ENCODE data around the gene AHCYL1.

AHCYL1 gene

DNA sequence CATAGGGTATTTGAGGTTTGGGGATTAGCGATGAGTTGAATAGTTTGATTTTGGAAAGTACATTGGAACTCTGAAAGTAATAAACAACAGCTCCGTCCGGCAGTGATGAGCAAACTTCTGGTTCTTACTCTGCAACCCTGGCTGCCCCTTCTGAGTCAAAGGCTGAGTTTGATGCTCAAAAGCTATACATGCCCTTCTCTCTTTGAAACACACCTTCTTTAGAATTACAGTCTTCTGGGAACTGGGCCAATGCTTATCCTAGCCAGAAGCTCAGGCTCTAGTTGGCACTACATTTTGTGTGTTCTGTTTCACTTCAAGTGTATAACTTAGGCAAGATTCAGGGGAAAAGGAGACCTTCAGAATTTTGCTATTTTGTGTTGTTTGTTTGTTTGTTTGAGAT, 9.3 kb downstream of the AHCYL1 start:
- TF ChIP-seq, protein P1, sequence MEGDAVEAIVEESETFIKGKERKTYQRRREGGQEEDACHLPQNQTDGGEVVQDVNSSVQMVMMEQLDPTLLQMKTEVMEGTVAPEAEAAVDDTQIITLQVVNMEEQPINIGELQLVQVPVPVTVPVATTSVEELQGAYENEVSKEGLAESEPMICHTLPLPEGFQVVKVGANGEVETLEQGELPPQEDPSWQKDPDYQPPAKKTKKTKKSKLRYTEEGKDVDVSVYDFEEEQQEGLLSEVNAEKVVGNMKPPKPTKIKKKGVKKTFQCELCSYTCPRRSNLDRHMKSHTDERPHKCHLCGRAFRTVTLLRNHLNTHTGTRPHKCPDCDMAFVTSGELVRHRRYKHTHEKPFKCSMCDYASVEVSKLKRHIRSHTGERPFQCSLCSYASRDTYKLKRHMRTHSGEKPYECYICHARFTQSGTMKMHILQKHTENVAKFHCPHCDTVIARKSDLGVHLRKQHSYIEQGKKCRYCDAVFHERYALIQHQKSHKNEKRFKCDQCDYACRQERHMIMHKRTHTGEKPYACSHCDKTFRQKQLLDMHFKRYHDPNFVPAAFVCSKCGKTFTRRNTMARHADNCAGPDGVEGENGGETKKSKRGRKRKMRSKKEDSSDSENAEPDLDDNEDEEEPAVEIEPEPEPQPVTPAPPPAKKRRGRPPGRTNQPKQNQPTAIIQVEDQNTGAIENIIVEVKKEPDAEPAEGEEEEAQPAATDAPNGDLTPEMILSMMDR (IDR thresholded peaks at IDR 0.05), result no peak

DNA sequence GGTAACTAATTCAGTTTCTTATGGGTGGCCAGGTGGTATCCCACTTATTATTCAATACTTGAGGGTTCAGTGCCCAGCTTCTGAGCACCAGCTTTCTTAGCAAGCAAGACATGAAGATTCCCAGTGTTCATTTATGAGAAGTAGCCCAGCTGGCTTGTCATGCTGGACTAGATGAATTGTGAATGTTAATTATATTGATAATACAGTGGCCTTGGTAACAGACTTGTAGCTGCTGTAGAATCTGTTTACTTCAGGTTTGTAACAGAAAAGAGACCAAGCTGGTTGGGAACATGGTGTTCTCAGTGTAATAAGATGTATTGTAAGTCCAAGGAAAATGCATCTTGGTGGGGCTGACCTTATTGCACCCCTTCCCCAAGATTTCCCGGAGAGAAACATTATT, 10.1 kb downstream of the AHCYL1 start:
- TF ChIP-seq, protein P1 (IDR thresholded peaks at IDR 0.05), result no peak

DNA sequence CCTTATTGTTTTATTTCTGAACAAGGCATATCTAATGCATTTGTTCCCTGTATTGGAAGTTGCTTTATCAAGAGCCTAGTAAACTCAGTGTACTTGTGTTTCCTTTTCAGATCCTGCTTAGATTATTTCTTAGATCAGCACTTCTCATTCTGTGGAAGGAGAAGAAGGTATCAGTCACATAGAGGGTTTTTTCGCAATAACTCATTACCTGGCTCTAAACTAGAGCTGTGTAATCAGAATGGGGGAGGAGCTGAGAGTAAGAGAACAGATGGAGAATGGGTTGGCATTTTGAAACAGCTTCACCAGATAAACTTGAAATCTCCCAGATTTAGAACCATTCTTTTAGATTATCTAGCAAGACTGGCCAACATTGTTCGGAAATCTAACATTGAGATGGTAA, 11.0 kb downstream of the AHCYL1 start:
- TF ChIP-seq, protein P1 (IDR thresholded peaks at IDR 0.05), result no peak

DNA sequence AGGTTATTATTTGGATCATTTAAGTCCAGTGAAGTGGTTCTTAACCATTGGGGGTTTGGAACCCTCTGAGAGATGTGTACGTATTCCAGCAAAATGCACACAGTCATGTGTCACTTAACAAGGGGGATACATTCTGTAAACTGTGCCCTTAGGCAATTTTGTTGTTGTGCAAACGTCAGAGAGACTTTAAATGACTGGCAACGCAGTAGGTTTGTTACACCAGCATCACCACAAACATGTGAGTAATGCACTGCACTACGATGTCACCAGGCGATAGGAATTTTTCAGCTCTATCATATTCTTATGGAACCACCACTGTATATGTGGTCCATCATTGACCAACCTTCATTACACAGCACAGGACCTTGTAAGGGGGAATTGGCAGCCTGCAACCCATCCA, 11.9 kb downstream of the AHCYL1 start:
- TF ChIP-seq, protein P1 (IDR thresholded peaks at IDR 0.05), result no peak

DNA sequence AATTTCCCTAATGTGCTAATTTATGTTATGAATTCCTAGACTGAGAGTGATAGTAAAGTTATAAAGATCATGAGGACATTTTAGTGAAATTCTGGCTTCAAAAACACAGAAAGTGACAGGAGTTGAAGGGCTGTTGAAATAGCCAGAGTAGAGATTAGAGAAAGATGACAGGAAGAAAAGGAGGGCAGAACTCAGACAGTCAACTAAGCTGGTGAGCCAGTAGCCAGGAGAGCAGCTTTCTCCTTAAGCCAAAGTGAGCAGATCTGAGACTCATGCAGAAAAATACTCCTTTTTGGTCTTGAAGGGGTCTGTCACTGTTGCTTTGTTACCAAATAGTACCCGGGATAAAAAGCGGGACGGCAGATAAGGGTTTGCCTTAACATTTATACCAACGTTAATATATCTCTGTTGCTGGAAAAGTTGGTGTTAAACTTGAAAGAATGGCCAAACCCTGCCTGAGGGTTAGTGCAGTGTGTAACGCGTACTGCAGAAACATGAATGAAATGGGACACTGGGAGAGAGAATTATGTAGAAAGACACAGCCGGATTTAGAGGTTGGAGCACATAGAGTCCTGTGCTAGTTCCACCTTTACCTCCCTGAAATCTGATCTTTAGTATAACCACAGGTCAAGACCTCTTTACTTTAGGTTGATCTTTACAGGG, 12.8 kb downstream of the AHCYL1 start:
- TF ChIP-seq, protein P1 (IDR thresholded peaks at IDR 0.05), result no peak

DNA sequence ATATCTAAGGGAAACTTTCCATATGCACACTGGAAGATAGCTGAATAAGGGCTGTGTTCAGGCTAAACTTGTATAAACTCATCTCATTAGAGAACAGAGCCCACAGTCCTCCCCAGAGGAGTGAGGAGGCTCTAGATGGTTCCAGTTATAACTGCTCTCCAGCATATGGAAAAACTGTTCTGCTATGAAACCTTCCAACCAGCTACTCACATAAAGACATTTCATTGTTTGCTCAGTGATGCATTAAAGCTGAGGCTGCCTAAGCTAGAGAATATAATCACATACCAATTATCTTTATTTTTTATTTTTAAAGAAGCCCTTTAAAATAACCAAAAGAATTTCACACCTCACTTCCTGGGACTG, 13.3 kb downstream of the AHCYL1 start:
- TF ChIP-seq, protein P1 (IDR thresholded peaks at IDR 0.05), result no peak

DNA sequence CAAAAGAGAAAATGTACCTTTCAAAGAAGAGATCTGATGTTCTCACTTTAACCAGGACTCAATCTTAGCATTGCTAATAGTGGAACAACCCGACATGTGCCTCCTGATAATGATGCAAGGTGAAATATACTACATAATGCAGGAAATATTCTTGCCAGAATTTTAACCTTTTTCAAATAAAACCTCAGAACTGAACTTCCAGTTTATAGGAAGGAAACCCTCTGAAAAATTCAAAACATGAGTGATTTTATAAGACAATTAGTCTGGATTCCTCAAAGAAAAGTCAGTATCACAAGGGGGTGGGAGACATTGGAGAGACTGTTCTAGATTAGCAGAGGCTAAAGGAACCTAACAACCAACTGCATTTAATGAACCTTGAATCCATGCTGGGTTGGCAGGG, 18.1 kb downstream of the AHCYL1 start:
- TF ChIP-seq, protein P1 (IDR thresholded peaks at IDR 0.05), result no peak

All from LNCAP (cell line).